Neural progenitor cell (in vitro differentiated cells): ENCODE measurements around the gene GPR162. TPM values are rescaled to one million over a fixed set of nuclear protein-coding genes. Genes with fewer than 3 reads are reported as not detected.

Source experiments
- DNase-seq: peaks from one replicate; pipeline ENCODE4 v3.0.0-alpha.2; 2016; ENCODE audit warnings: low spot score
- H2AFZ ChIP-seq: fragments of 200-600 bp; sonication (generic); replicated peaks from 2 replicates; pipeline ENCODE4 v1.6.1; 2016; ENCODE audit warnings: antibody characterized with exemption
- H3F3A ChIP-seq: fragments of 200-600 bp; sonication (generic); 2 replicates; pipeline ENCODE4 v1.6.1; 2016; ENCODE audit warnings: antibody characterized with exemption, low read depth
- H3K27ac ChIP-seq: fragments of 200-600 bp; sonication (generic); 2 replicates; pipeline ENCODE4 v1.5.1; 2016; ENCODE audit warnings: mild to moderate bottlenecking
- H3K27me3 ChIP-seq: fragments of 200-600 bp; sonication (generic); 2 replicates; pipeline ENCODE4 v1.6.1; 2016; ENCODE audit warnings: mild to moderate bottlenecking, moderate library complexity
- H3K36me3 ChIP-seq: fragments of 200-600 bp; sonication (generic); 2 replicates; pipeline ENCODE4 v1.5.1; 2016
- H3K4me1 ChIP-seq: fragments of 200-600 bp; sonication (generic); 2 replicates; pipeline ENCODE4 v1.6.1; 2016; ENCODE audit warnings: mixed run types
- H3K4me2 ChIP-seq: fragments of 200-600 bp; sonication (generic); 2 replicates; pipeline ENCODE4 v1.6.1; 2016
- H3K4me3 ChIP-seq: fragments of 200-600 bp; sonication (generic); 2 replicates; pipeline ENCODE4 v1.5.1; 2016
- H3K79me2 ChIP-seq: fragments of 200-600 bp; sonication (generic); 2 replicates; pipeline ENCODE4 v1.6.1; 2016; ENCODE audit warnings: low read depth
- H3K9ac ChIP-seq: fragments of 200-600 bp; sonication (generic); 2 replicates; pipeline ENCODE4 v1.6.1; 2016
- H3K9me3 ChIP-seq: fragments of 200-600 bp; sonication (generic); 2 replicates; pipeline ENCODE4 v1.5.1; 2016; ENCODE audit warnings: low read depth
- H4K20me1 ChIP-seq: fragments of 200-600 bp; sonication (generic); 2 replicates; pipeline ENCODE4 v1.6.1; 2016; ENCODE audit warnings: low read depth
- H3K27ac Mint-ChIP-seq: 3 replicates; pipeline ENCODE4 v1.8.0; 2021; ENCODE audit warnings: mixed read lengths
- H3K27me3 Mint-ChIP-seq: 2 replicates; pipeline ENCODE4 v1.8.0; 2022; ENCODE audit warnings: low read depth, mild to moderate bottlenecking, inconsistent platforms, moderate library complexity, mixed read lengths; ENCODE audit not compliant: insufficient read depth
- H3K36me3 Mint-ChIP-seq: 3 replicates; pipeline ENCODE4 v1.8.0; 2021; ENCODE audit warnings: mixed read lengths
- H3K4me1 Mint-ChIP-seq: 3 replicates; pipeline ENCODE4 v1.8.0; 2021; ENCODE audit warnings: mixed read lengths
- H3K4me3 Mint-ChIP-seq: 3 replicates; pipeline ENCODE4 v1.8.0; 2021; ENCODE audit warnings: mild to moderate bottlenecking, moderate library complexity, mixed read lengths
- H3K9me3 Mint-ChIP-seq: 3 replicates; pipeline ENCODE4 v1.8.0; 2020; ENCODE audit warnings: mixed read lengths
- CTCF ChIP-seq: fragments of 200-600 bp; sonication (generic); IDR thresholded peaks from 2 replicates; pipeline ENCODE4 v1.5.1; 2017; ENCODE audit warnings: antibody characterized with exemption, mild to moderate bottlenecking
- EZH2 ChIP-seq: fragments of 200-600 bp; sonication (generic); IDR thresholded peaks from 2 replicates; pipeline ENCODE4 v1.6.1; 2017; ENCODE audit warnings: antibody characterized with exemption, mild to moderate bottlenecking, moderate library complexity
- EZH2phosphoT487 ChIP-seq: fragments of 200-600 bp; sonication (generic); IDR thresholded peaks from 2 replicates; pipeline ENCODE4 v1.6.1; 2017; ENCODE audit warnings: antibody characterized with exemption
- total RNA-seq: library from RNA; depleted of rRNA; stranded (reverse); fragments of >200 nt; gene quantifications from 2 replicates; pipeline ENCODE4 v1.2.3, GENCODE V29; 2015; ENCODE audit warnings: low replicate concordance

GPR162 gene
- total RNA-seq, 1 donor from 2014 or later, result 10.0 TPM

DNA sequence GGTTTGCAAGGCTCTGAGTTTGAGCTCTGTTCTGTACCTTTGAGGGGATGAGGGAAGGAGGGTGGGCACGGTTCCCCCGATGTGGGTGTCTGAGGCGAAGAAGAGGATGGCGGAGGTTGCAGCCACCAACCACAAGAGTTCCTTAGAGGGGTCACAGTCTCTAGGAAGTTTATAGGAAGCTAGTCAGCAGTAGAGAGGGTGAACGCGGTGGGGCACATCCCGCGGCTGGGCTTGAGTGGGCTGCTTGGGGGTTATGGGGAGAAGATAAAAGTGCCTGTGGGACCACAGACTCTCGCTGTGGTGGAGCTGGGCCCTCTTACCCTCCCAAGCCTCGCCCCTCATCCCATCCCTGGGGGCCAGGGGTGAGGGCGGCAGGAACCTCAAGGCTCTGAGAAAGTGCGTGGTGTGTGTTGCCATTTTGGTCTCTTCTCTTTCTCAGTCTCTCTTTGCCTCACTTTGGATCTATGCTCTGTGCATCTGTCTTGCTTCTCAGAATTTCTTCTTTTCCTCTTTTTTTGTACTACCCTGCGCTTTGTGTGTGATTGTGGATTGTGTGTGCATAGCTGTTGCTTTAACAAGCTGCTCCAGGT lies 29.6 kb upstream of the GPR162 start:
- H3K9ac ChIP-seq, result no peak overlapping the region
- H3K4me1 ChIP-seq, result peaks cover 26% of the 10 kb centered on the region
- H3K27me3 ChIP-seq, result no peaks in the 10 kb centered on the region
- TF ChIP-seq EZH2 (no peak), EZH2phosphoT487 (no peak), CTCF (no peak)
- H3K79me2 ChIP-seq, result no peaks in the 10 kb centered on the region
- H3K4me3 ChIP-seq, result no peak overlapping the region
- no peaks in the 10 kb centered on the region for H3K36me3 ChIP-seq
- DNase-seq, result no peak
- peaks cover 11% of the 10 kb centered on the region for H3F3A ChIP-seq
- H3K27me3 Mint-ChIP-seq, result peaks cover 3% of the 10 kb centered on the region
- H3K9me3 ChIP-seq, result no peaks in the 10 kb centered on the region
- H3K27ac ChIP-seq, result no peak overlapping the region
- peak overlapping the region; percentile 51 for H3K4me2 ChIP-seq
- no peaks in the 10 kb centered on the region for H4K20me1 ChIP-seq
- H3K4me1 Mint-ChIP-seq, result peaks cover 43% of the 10 kb centered on the region
- peak overlapping the region; percentile 98 for H3K27ac Mint-ChIP-seq
- H3K4me3 Mint-ChIP-seq, result peak overlapping the region; percentile 64
- no peaks in the 10 kb centered on the region for H3K9me3 Mint-ChIP-seq
- H2AFZ ChIP-seq, result peak overlapping the region; percentile 100
- H3K36me3 Mint-ChIP-seq, result no peaks in the 10 kb centered on the region

- Mint-ChIP-seq H3K36me3 (no peaks in the 10 kb centered on the region), H3K4me3 (peak overlapping the region; percentile 64), H3K9me3 (no peaks in the 10 kb centered on the region), H3K27ac (peak overlapping the region; percentile 98), H3K27me3 (peaks cover 3% of the 10 kb centered on the region), H3K4me1 (peaks cover 38% of the 10 kb centered on the region)
- Histone ChIP-seq H3K9ac (no peak overlapping the region), H3K9me3 (no peaks in the 10 kb centered on the region), H3K4me2 (peak overlapping the region; percentile 51), H2AFZ (peak overlapping the region; percentile 100), H4K20me1 (no peaks in the 10 kb centered on the region), H3K27ac (no peak overlapping the region), H3K36me3 (no peaks in the 10 kb centered on the region), H3K4me1 (peaks cover 23% of the 10 kb centered on the region), H3K27me3 (no peaks in the 10 kb centered on the region), H3K4me3 (no peak overlapping the region), H3F3A (peaks cover 6% of the 10 kb centered on the region), H3K79me2 (no peaks in the 10 kb centered on the region)
- peak; percentile 49 for DNase-seq
- TF ChIP-seq EZH2, result no peak
- no peak for TF ChIP-seq CTCF
- TF ChIP-seq EZH2phosphoT487, result no peak
Measured at GRCh38 chr12:6792522-6793201, 29.0 kb upstream of the GPR162 start.

- Histone ChIP-seq H3K36me3 (no peaks in the 10 kb centered on the region), H3F3A (peaks cover 6% of the 10 kb centered on the region), H2AFZ (no peak overlapping the region), H3K27ac (no peak overlapping the region), H3K27me3 (no peaks in the 10 kb centered on the region), H4K20me1 (no peaks in the 10 kb centered on the region), H3K4me2 (no peak overlapping the region), H3K4me3 (no peak overlapping the region), H3K9me3 (no peaks in the 10 kb centered on the region), H3K79me2 (no peaks in the 10 kb centered on the region), H3K9ac (no peak overlapping the region), H3K4me1 (peaks cover 13% of the 10 kb centered on the region)
- Mint-ChIP-seq H3K27ac (no peak overlapping the region), H3K4me1 (peaks cover 33% of the 10 kb centered on the region), H3K36me3 (no peaks in the 10 kb centered on the region), H3K27me3 (peaks cover 3% of the 10 kb centered on the region), H3K9me3 (no peaks in the 10 kb centered on the region), H3K4me3 (no peak overlapping the region)
- TF ChIP-seq EZH2phosphoT487 (no peak), EZH2 (no peak)
- no peak for DNase-seq
Measured at GRCh38 chr12:6795088-6795487, 26.5 kb upstream of the GPR162 start.

DNA sequence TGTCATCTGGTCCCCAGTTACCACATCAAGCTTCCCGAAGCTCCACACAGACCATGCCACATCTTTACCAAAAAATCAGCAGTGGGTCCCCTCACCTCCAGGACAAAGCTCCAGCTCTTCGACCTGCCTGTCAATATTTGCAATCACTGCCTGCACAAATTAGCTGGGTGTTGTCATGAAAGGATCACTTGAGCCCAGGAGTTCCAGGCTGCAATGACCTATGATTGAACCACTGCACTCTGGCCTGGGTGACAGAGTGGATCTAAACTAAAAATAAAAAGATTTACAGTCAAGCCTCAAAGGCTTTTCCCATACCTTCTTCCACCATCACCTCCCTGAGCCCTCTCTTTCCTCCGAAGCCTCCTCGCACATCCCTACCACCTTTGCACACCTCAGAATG lies 25.0 kb upstream of the GPR162 start:
- no peak overlapping the region for H3K9ac ChIP-seq
- no peak overlapping the region for H2AFZ ChIP-seq
- no peak for DNase-seq
- Mint-ChIP-seq H3K27me3 (peaks cover 3% of the 10 kb centered on the region), H3K9me3 (no peaks in the 10 kb centered on the region), H3K36me3 (no peaks in the 10 kb centered on the region), H3K4me1 (peaks cover 30% of the 10 kb centered on the region), H3K27ac (peak overlapping the region; percentile 58), H3K4me3 (no peak overlapping the region)
- no peak overlapping the region for H3K4me3 ChIP-seq
- H3K27me3 ChIP-seq, result no peaks in the 10 kb centered on the region
- H3K36me3 ChIP-seq, result no peaks in the 10 kb centered on the region
- H3K27ac ChIP-seq, result no peak overlapping the region
- no peak overlapping the region for H3K4me2 ChIP-seq
- peaks cover 13% of the 10 kb centered on the region for H3K4me1 ChIP-seq
- H3K79me2 ChIP-seq, result no peaks in the 10 kb centered on the region
- H4K20me1 ChIP-seq, result no peaks in the 10 kb centered on the region
- TF ChIP-seq EZH2phosphoT487 (no peak), EZH2 (no peak)
- peaks cover 9% of the 10 kb centered on the region for H3F3A ChIP-seq
- no peaks in the 10 kb centered on the region for H3K9me3 ChIP-seq
